ENCODE results near the gene GLE1.

DNA sequence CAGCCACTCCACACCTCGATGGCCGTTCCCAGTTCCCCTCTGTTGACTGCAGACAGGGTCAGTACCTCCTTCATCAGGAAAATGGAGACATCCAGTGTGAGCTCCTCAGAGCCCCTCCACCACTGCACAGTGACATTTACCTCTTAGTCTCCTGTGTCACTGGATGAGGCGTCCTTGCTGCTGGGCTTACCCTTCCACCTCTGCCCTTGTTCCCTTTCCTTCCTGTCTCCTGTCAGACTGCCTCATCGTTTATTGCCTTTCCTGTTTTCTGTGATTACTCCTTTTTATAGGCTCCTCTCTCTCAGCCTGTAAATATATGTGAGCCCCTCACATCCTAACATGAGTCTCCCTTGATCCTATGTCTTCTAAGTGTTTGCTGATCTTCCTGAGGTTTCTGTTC is 24.7 kb downstream of the GLE1 start:
- TF ChIP-seq, protein P1, sequence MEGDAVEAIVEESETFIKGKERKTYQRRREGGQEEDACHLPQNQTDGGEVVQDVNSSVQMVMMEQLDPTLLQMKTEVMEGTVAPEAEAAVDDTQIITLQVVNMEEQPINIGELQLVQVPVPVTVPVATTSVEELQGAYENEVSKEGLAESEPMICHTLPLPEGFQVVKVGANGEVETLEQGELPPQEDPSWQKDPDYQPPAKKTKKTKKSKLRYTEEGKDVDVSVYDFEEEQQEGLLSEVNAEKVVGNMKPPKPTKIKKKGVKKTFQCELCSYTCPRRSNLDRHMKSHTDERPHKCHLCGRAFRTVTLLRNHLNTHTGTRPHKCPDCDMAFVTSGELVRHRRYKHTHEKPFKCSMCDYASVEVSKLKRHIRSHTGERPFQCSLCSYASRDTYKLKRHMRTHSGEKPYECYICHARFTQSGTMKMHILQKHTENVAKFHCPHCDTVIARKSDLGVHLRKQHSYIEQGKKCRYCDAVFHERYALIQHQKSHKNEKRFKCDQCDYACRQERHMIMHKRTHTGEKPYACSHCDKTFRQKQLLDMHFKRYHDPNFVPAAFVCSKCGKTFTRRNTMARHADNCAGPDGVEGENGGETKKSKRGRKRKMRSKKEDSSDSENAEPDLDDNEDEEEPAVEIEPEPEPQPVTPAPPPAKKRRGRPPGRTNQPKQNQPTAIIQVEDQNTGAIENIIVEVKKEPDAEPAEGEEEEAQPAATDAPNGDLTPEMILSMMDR (IDR thresholded peaks at IDR 0.05; ENCODE audit: insufficient read depth, low read length), result no peak
- TF ChIP-seq POLR2AphosphoS5 (IDR thresholded peaks at IDR 0.05; ENCODE audit: low read depth) (no peak), GABPA (IDR thresholded peaks at IDR 0.05; ENCODE audit: low read depth) (no peak)

Data from HL-60 (cell line).